Measurements from ENCODE around the gene PDGFB. TPM values are rescaled to one million over a fixed set of nuclear protein-coding genes. Genes with fewer than 3 reads are reported as not detected.

The PDGFB gene
- total RNA-seq, 1 experiment from 2014 or later, result 13.1 TPM

GRCh38 chr22:39176714-39177455, 67.9 kb downstream of the PDGFB start:
- DNase-seq (ENCODE audit: low read depth, low spot score), result no peak
- Histone ChIP-seq H3K4me2 (ENCODE audit: low read length) (peak overlapping the region; percentile 82), H3K27ac (ENCODE audit: low read depth, low read length) (no peak overlapping the region), H3K9me3 (ENCODE audit: control insufficient read depth in 1 of 2, insufficient read depth in 1 of 2, low read depth in 1 of 2, low read length in 2 of 2) (peaks cover 0 to 4% of the 10 kb centered on the region in 2 experiments; a peak in 1 of 4 replicates), H2AFZ (ENCODE audit: low read depth, low read length, poor library complexity, severe bottlenecking) (no peak overlapping the region), H3K79me2 (ENCODE audit: insufficient read depth, low read length) (no peaks in the 10 kb centered on the region), H3K9me2 (ENCODE audit: insufficient read depth) (no peaks in the 10 kb centered on the region), H3K4me3 (replicated peaks in 1 of 2; ENCODE audit: low read depth in 1 of 2, low read length in 2 of 2) (no peak overlapping the region), H4K20me1 (ENCODE audit: insufficient read depth) (no peaks in the 10 kb centered on the region), H3K27me3 (ENCODE audit: insufficient read depth, low read length) (no peaks in the 10 kb centered on the region), H3K4me1 (ENCODE audit: control insufficient read depth in 1 of 2, insufficient read depth in 2 of 2, low read length in 2 of 2) (peaks cover 33 to 68% of the 10 kb centered on the region in 2 experiments), H3K9ac (ENCODE audit: low read length) (peak overlapping the region; percentile 57; the same call in 1 of the 2 replicates), H3K36me3 (ENCODE audit: control insufficient read depth in 1 of 2, insufficient read depth in 2 of 2, low read length in 2 of 2) (no peaks in the 10 kb centered on the region)
- ChIA-PET CTCF (interaction anchor here (1.0 kb wide), 1 partner anchor 133 kb away, joined by 3 read pairs; no protein-coding TSS in a partner anchor), POLR2A (interaction anchor here (1.0 kb wide), 1 partner anchor 143 kb away, joined by 5 read pairs; the partner anchor contains the start of gene RPL3), RAD21 (ENCODE audit: low non-redundant PET in 1 of 2, low total read pairs in 2 of 2, uncharacterized antibody in 2 of 2, unreplicated experiment in 2 of 2) (no interaction called here)
- no peak for ATAC-seq
- intact Hi-C loops (cut with micrococcal nuclease), result no loop called here
- no TSS peak for BruUV-seq (replicated peaks)
- TF ChIP-seq, protein P1, sequence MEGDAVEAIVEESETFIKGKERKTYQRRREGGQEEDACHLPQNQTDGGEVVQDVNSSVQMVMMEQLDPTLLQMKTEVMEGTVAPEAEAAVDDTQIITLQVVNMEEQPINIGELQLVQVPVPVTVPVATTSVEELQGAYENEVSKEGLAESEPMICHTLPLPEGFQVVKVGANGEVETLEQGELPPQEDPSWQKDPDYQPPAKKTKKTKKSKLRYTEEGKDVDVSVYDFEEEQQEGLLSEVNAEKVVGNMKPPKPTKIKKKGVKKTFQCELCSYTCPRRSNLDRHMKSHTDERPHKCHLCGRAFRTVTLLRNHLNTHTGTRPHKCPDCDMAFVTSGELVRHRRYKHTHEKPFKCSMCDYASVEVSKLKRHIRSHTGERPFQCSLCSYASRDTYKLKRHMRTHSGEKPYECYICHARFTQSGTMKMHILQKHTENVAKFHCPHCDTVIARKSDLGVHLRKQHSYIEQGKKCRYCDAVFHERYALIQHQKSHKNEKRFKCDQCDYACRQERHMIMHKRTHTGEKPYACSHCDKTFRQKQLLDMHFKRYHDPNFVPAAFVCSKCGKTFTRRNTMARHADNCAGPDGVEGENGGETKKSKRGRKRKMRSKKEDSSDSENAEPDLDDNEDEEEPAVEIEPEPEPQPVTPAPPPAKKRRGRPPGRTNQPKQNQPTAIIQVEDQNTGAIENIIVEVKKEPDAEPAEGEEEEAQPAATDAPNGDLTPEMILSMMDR (IDR thresholded peaks at IDR 0.05 in 2 of 3, conservative IDR thresholded peaks at IDR 0.05 in 1 of 3; ENCODE audit: borderline replicate concordance in 1 of 3, insufficient read depth in 1 of 3, low read depth in 2 of 3, low read length in 2 of 3), result no peak
- no peak for TF ChIP-seq CEBPB (IDR thresholded peaks at IDR 0.05; ENCODE audit: low read depth)
- TF ChIP-seq CBX3 (IDR thresholded peaks at IDR 0.05; ENCODE audit: low read depth), result no peak

DNA sequence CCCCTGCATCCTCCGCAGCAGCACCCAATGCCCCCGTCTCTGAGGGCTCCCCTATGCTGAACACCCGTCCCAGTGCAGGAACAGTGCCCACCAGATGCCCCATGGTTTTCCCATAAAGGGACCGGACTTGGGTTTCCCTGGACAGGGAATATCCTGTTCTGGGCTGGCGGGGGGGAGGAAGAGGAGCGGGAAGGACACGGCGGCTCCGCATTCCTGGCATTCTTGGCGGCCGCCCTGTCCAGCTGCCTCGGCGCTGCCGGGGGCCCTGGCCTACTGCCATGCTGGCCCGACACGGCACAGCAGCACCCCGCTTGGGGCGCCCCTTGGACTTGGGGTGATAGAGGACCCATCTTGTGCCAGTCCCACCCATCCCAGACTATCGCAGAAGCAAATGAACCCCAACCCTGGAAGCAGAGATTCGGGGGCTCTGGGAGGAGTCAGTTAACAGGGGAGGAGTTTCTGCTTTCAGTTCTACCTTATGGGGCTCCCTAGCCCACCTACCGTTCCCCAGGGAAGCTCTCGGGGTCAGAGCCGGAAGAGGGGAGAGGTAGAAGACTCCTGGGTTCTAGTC, 68.6 kb downstream of the PDGFB start:
- POLR2A ChIA-PET, result interaction anchor here (1.0 kb wide), 1 partner anchor 144 kb away, joined by 5 read pairs; the partner anchor contains the start of gene RPL3
- Histone ChIP-seq H3K27me3 (ENCODE audit: insufficient read depth, low read length) (no peaks in the 10 kb centered on the region), H3K4me2 (ENCODE audit: low read length) (peak overlapping the region; percentile 82), H3K4me1 (ENCODE audit: control insufficient read depth in 1 of 2, insufficient read depth in 2 of 2, low read length in 2 of 2) (peaks cover 35 to 74% of the 10 kb centered on the region in 2 experiments), H3K79me2 (ENCODE audit: insufficient read depth, low read length) (no peaks in the 10 kb centered on the region), H3K9me3 (ENCODE audit: control insufficient read depth in 1 of 2, insufficient read depth in 1 of 2, low read depth in 1 of 2, low read length in 2 of 2) (no peaks in the 10 kb centered on the region), H2AFZ (ENCODE audit: low read depth, low read length, poor library complexity, severe bottlenecking) (no peak overlapping the region), H3K4me3 (replicated peaks in 1 of 2; ENCODE audit: low read depth in 1 of 2, low read length in 2 of 2) (peak overlapping the region; percentile 23 to 43), H3K9ac (ENCODE audit: low read length) (peak overlapping the region; percentile 57), H3K27ac (ENCODE audit: low read depth, low read length) (peak overlapping the region; percentile 57; the same call in 1 of the 2 replicates), H4K20me1 (ENCODE audit: insufficient read depth) (no peaks in the 10 kb centered on the region), H3K9me2 (ENCODE audit: insufficient read depth) (no peaks in the 10 kb centered on the region), H3K36me3 (ENCODE audit: control insufficient read depth in 1 of 2, insufficient read depth in 2 of 2, low read length in 2 of 2) (no peaks in the 10 kb centered on the region)
- RAD21 ChIA-PET (ENCODE audit: low non-redundant PET in 1 of 2, low total read pairs in 2 of 2, uncharacterized antibody in 2 of 2, unreplicated experiment in 2 of 2), result no interaction called here
- intact Hi-C loops (cut with micrococcal nuclease), result no loop called here
- no TSS peak for BruUV-seq (replicated peaks)
- no peak for DNase-seq (ENCODE audit: low read depth, low spot score)
- ATAC-seq, result peak; percentile 55
- CTCF ChIA-PET, result interaction anchor here (1.0 kb wide), 2 partner anchors 39 to 133 kb away, joined by 3 read pairs; no protein-coding TSS in a partner anchor
- TF ChIP-seq EGR1 (IDR thresholded peaks at IDR 0.05; ENCODE audit: low read depth), result no peak
- no peak for TF ChIP-seq SIN3A (IDR thresholded peaks at IDR 0.05; ENCODE audit: low read depth)
- no peak for TF ChIP-seq ZFX (IDR thresholded peaks at IDR 0.05)
- TF ChIP-seq EZH2phosphoT487 (IDR thresholded peaks at IDR 0.05; ENCODE audit: borderline replicate concordance), result no peak
- TF ChIP-seq JUND (IDR thresholded peaks at IDR 0.05), result no peak
- TF ChIP-seq EZH2 (IDR thresholded peaks at IDR 0.05), result no peak
- no peak for TF ChIP-seq POLR2AphosphoS5 (IDR thresholded peaks at IDR 0.05; ENCODE audit: low read depth, low read length)

Data from HCT116 (cell line).